WTC11 (cell line): ENCODE results near the gene MUC12. TPM values are rescaled to one million over a fixed set of nuclear protein-coding genes. Genes with fewer than 3 reads are reported as not detected.

Source experiments
- ATAC-seq: fragments of 200-7000 bp; cut with Tn5 transposase; 2 replicates; pipeline ENCODE4 v1.10.0; 2021; ENCODE audit warnings: mild to moderate bottlenecking, moderate library complexity
- CTCF ChIA-PET: fragments of 300-600 bp; sonication (Branson Sonifier 250); formaldehyde crosslinking; loops from one replicate; lab custom pipeline; 2021; ENCODE audit warnings: antibody characterized with exemption; lab: Charles Lee
- POLR2A ChIA-PET: fragments of 350-600 bp; sonication (Branson Sonifier 250); formaldehyde crosslinking; loops from one replicate; lab custom pipeline; 2021; ENCODE audit warnings: antibody characterized with exemption; lab: Charles Lee
- DNase-seq: peaks from one replicate; pipeline ENCODE4 v3.0.0; 2021; ENCODE audit warnings: low spot score
- H3K27ac Mint-ChIP-seq: 2 replicates; pipeline ENCODE4 v1.8.0; 2021; ENCODE audit warnings: mixed read lengths
- H3K27me3 Mint-ChIP-seq: 2 replicates; pipeline ENCODE4 v1.8.0; 2021; ENCODE audit warnings: low read depth, mild to moderate bottlenecking, moderate library complexity, mixed read lengths
- H3K36me3 Mint-ChIP-seq: 2 replicates; pipeline ENCODE4 v1.8.0; 2021; ENCODE audit warnings: mixed read lengths
- H3K4me1 Mint-ChIP-seq: 2 replicates; pipeline ENCODE4 v1.8.0; 2022; ENCODE audit warnings: mixed read lengths
- H3K4me3 Mint-ChIP-seq: 2 replicates; pipeline ENCODE4 v1.8.0; 2021; ENCODE audit warnings: mild to moderate bottlenecking, moderate library complexity, mixed read lengths
- H3K9me3 Mint-ChIP-seq: 2 replicates; pipeline ENCODE4 v1.8.0; 2021; ENCODE audit warnings: mixed read lengths
- TCF7 ChIP-seq: sonication (generic); formaldehyde crosslinking; IDR thresholded peaks from 2 replicates; pipeline ENCODE4 v1.8.0; 2022; ENCODE audit warnings: mild to moderate bottlenecking, low read depth, missing genetic modification reagents, moderate library complexity
- ZNF423 ChIP-seq: fragments of 250-450 bp; sonication (Bioruptor Pico); IDR thresholded peaks from 2 replicates; pipeline ENCODE4 v2.1.2; 2022; ENCODE audit warnings: mild to moderate bottlenecking, moderate library complexity
- total RNA-seq: library from RNA; stranded (reverse); gene quantifications from 3 replicates; pipeline ENCODE4 v1.2.3, GENCODE V29; 2021
- TF ChIP-seq, protein P1 (sequence below): sonication (generic); formaldehyde crosslinking; IDR thresholded peaks from 2 replicates; pipeline ENCODE4 v1.8.0; 2022; ENCODE audit warnings: mild to moderate bottlenecking, missing genetic modification reagents
- TF ChIP-seq, protein P2 (sequence below): sonication (generic); formaldehyde crosslinking; conservative IDR thresholded peaks from 2 replicates; pipeline ENCODE4 v1.8.1; 2022; ENCODE audit warnings: mild to moderate bottlenecking, missing genetic modification reagents
- TF ChIP-seq, protein P3 (sequence below): fragments of 250-450 bp; sonication (Bioruptor Pico); IDR thresholded peaks from 2 replicates; pipeline ENCODE4 v1.9.0; 2021; ENCODE audit warnings: mild to moderate bottlenecking, borderline replicate concordance
- TF ChIP-seq, protein P4 (sequence below): sonication (generic); formaldehyde crosslinking; IDR thresholded peaks from 2 replicates; pipeline ENCODE4 v1.8.1; 2023; ENCODE audit warnings: mild to moderate bottlenecking, missing genetic modification reagents, borderline replicate concordance
- TF ChIP-seq, protein P5 (sequence below): sonication (generic); formaldehyde crosslinking; IDR thresholded peaks from 2 replicates; pipeline ENCODE4 v1.8.1; 2022; ENCODE audit warnings: mild to moderate bottlenecking, missing genetic modification reagents, moderate library complexity, borderline replicate concordance
- TF ChIP-seq, protein P6 (sequence below): sonication (generic); formaldehyde crosslinking; conservative IDR thresholded peaks from 2 replicates; pipeline ENCODE4 v1.8.1; 2023; ENCODE audit warnings: mild to moderate bottlenecking, low read depth, missing genetic modification reagents, moderate library complexity

Gene MUC12
- total RNA-seq, 1 experiment from 2014 or later: 5.7 TPM

DNA sequence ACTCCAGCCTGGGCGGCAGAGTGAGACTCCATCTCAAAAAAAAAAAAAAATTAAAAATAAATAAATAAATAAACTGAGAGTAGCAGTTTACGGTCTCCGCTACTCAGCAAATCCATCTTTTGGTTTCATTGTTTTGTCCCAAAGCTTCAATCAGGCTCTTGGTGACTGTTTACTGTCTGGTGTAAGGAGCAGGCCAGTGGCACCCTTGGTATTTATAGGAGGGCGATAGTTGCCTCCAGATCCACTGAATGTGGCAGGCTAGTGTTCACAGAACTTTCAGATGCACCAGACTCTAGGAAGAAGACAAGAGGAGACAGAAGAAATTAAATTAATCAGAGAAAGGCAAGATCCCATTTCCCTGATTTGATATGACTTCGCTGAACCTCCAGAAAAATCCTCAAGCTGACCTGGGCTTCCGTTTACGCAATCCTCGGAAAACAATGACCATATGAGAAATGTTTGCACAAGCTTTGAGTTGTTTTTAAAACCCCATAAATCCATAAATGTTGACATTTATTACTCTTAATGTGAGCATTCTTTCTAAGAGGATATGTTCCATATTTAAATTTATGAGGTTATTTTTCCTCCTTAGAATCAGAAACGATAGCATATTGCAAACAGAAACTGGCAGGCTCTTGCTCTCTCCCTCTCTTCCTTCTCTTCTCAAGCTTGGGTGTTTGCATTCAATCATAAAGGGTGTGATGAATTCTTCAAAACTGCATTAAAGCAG, 27.2 kb upstream of the MUC12 start (continued):
- TF ChIP-seq, protein P1, sequence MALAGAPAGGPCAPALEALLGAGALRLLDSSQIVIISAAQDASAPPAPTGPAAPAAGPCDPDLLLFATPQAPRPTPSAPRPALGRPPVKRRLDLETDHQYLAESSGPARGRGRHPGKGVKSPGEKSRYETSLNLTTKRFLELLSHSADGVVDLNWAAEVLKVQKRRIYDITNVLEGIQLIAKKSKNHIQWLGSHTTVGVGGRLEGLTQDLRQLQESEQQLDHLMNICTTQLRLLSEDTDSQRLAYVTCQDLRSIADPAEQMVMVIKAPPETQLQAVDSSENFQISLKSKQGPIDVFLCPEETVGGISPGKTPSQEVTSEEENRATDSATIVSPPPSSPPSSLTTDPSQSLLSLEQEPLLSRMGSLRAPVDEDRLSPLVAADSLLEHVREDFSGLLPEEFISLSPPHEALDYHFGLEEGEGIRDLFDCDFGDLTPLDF (CRISPR knock-in tag): no peak
- TF ChIP-seq, protein P2, sequence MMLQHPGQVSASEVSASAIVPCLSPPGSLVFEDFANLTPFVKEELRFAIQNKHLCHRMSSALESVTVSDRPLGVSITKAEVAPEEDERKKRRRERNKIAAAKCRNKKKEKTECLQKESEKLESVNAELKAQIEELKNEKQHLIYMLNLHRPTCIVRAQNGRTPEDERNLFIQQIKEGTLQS (CRISPR knock-in tag): no peak
- TF ChIP-seq, protein P3, sequence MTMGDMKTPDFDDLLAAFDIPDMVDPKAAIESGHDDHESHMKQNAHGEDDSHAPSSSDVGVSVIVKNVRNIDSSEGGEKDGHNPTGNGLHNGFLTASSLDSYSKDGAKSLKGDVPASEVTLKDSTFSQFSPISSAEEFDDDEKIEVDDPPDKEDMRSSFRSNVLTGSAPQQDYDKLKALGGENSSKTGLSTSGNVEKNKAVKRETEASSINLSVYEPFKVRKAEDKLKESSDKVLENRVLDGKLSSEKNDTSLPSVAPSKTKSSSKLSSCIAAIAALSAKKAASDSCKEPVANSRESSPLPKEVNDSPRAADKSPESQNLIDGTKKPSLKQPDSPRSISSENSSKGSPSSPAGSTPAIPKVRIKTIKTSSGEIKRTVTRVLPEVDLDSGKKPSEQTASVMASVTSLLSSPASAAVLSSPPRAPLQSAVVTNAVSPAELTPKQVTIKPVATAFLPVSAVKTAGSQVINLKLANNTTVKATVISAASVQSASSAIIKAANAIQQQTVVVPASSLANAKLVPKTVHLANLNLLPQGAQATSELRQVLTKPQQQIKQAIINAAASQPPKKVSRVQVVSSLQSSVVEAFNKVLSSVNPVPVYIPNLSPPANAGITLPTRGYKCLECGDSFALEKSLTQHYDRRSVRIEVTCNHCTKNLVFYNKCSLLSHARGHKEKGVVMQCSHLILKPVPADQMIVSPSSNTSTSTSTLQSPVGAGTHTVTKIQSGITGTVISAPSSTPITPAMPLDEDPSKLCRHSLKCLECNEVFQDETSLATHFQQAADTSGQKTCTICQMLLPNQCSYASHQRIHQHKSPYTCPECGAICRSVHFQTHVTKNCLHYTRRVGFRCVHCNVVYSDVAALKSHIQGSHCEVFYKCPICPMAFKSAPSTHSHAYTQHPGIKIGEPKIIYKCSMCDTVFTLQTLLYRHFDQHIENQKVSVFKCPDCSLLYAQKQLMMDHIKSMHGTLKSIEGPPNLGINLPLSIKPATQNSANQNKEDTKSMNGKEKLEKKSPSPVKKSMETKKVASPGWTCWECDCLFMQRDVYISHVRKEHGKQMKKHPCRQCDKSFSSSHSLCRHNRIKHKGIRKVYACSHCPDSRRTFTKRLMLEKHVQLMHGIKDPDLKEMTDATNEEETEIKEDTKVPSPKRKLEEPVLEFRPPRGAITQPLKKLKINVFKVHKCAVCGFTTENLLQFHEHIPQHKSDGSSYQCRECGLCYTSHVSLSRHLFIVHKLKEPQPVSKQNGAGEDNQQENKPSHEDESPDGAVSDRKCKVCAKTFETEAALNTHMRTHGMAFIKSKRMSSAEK (CRISPR knock-in tag): no peak
- no peak for TF ChIP-seq TCF7 (CRISPR knock-in tag)
- TF ChIP-seq, protein P4, sequence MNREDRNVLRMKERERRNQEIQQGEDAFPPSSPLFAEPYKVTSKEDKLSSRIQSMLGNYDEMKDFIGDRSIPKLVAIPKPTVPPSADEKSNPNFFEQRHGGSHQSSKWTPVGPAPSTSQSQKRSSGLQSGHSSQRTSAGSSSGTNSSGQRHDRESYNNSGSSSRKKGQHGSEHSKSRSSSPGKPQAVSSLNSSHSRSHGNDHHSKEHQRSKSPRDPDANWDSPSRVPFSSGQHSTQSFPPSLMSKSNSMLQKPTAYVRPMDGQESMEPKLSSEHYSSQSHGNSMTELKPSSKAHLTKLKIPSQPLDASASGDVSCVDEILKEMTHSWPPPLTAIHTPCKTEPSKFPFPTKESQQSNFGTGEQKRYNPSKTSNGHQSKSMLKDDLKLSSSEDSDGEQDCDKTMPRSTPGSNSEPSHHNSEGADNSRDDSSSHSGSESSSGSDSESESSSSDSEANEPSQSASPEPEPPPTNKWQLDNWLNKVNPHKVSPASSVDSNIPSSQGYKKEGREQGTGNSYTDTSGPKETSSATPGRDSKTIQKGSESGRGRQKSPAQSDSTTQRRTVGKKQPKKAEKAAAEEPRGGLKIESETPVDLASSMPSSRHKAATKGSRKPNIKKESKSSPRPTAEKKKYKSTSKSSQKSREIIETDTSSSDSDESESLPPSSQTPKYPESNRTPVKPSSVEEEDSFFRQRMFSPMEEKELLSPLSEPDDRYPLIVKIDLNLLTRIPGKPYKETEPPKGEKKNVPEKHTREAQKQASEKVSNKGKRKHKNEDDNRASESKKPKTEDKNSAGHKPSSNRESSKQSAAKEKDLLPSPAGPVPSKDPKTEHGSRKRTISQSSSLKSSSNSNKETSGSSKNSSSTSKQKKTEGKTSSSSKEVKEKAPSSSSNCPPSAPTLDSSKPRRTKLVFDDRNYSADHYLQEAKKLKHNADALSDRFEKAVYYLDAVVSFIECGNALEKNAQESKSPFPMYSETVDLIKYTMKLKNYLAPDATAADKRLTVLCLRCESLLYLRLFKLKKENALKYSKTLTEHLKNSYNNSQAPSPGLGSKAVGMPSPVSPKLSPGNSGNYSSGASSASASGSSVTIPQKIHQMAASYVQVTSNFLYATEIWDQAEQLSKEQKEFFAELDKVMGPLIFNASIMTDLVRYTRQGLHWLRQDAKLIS (CRISPR knock-in tag): no peak
- TF ChIP-seq, protein P5, sequence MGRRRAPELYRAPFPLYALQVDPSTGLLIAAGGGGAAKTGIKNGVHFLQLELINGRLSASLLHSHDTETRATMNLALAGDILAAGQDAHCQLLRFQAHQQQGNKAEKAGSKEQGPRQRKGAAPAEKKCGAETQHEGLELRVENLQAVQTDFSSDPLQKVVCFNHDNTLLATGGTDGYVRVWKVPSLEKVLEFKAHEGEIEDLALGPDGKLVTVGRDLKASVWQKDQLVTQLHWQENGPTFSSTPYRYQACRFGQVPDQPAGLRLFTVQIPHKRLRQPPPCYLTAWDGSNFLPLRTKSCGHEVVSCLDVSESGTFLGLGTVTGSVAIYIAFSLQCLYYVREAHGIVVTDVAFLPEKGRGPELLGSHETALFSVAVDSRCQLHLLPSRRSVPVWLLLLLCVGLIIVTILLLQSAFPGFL (CRISPR knock-in tag): no peak

DNA sequence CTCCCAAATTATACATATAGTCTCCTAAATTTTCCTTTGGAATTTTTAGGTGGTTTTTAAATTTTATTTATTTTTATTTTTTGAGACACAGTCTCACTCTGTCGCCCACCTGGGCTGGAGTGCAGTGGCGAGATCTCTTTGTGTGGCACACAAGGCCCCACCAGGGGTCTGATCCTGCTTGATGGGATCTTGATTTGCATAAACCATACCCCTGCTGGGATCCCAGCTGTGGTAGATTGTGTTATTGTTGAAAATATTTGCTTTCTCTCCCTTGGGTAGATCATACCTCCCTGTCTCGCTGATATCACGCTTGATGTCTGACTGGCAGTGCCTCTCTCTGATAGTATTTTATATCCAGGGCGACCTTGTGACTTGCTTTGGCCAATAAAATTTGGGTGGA, 25.7 kb upstream of the MUC12 start:
- Mint-ChIP-seq H3K4me3 (no peak overlapping the region), H3K36me3 (peaks cover 27% of the 10 kb centered on the region), H3K27me3 (peaks cover 3% of the 10 kb centered on the region; the same call in 1 of the 2 replicates), H3K9me3 (peaks cover 21% of the 10 kb centered on the region), H3K27ac (no peak overlapping the region; the same call in 1 of the 2 replicates), H3K4me1 (peaks cover 38% of the 10 kb centered on the region)
- TF ChIP-seq ZNF423 (CRISPR knock-in tag): peak; percentile 99
- TF ChIP-seq, protein P6, sequence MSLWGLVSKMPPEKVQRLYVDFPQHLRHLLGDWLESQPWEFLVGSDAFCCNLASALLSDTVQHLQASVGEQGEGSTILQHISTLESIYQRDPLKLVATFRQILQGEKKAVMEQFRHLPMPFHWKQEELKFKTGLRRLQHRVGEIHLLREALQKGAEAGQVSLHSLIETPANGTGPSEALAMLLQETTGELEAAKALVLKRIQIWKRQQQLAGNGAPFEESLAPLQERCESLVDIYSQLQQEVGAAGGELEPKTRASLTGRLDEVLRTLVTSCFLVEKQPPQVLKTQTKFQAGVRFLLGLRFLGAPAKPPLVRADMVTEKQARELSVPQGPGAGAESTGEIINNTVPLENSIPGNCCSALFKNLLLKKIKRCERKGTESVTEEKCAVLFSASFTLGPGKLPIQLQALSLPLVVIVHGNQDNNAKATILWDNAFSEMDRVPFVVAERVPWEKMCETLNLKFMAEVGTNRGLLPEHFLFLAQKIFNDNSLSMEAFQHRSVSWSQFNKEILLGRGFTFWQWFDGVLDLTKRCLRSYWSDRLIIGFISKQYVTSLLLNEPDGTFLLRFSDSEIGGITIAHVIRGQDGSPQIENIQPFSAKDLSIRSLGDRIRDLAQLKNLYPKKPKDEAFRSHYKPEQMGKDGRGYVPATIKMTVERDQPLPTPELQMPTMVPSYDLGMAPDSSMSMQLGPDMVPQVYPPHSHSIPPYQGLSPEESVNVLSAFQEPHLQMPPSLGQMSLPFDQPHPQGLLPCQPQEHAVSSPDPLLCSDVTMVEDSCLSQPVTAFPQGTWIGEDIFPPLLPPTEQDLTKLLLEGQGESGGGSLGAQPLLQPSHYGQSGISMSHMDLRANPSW (CRISPR knock-in tag): no peak
- ChIA-PET CTCF (interaction anchor here (1.2 to 2.6 kb wide), 2 partner anchors 22 to 134 kb away, joined by 7 to 14 read pairs; no protein-coding TSS in a partner anchor), POLR2A (no interaction called here)
- no peak for DNase-seq
- peak; percentile 62 for ATAC-seq
